ENCODE measurements around the gene CHRNB2.

- TF ChIP-seq POLR2A (IDR thresholded peaks at IDR 0.05) (no peak), CTCF (IDR thresholded peaks at IDR 0.05) (no peak)
Observed at GRCh38 chr1:154621875-154622274, 54.3 kb downstream of the CHRNB2 start.

Data from lower leg skin (tissue), 3 donors.